GM21619 (cell line): Measurements from ENCODE around the gene OXCT1.
"Not testable (repeated sequence)": the region's sequence is repeated elsewhere in the genome, so short reads cannot be mapped to it uniquely, and the experiment has no call there.

Experiments used
- ATAC-seq: cut with Tn5 transposase; IDR thresholded peaks from one replicate; pipeline ENCODE4 v1.9.1; 2021; ENCODE audit not compliant: unreplicated experiment

The OXCT1 gene

GRCh38 chr5:41874512-41875060 lies 4.4 kb upstream of the OXCT1 start:
- ATAC-seq = no peak

- ATAC-seq = no peak
Measured at GRCh38 chr5:41871852-41872251, 1.6 kb upstream of the OXCT1 start.

- ATAC-seq = no peak
Measured at GRCh38 chr5:41870627-41871048, 413 bp upstream of the OXCT1 start.

DNA sequence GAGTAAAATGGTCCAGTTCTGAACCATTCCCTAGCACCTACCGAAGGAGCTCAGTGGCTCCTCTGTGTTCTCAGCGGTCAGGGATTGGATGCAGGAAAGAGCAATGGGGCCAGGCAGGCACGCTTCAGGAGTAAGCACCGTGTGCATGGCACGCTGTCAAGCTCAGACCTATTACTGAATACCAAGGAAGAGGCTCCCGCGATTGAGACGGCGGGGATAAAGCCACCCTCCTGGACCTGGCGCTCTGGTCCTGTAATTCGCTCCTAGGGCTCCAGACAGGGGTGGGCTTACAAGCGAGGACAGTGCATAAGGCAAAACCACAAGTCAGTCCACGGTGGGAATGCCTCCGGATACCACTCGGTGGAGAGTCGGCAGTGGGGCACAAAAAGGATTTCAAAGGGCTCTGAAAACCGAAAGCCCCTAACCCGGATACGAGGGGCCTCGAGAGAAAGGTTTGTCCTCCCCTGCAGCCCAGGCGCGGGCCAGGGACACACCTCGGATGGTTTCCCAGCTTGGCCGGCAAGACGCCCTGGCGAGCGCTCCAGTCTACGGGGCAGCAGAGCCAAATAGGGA lies 988 bp downstream of the OXCT1 start:
- ATAC-seq = peak; percentile 1

- peak; percentile 67 for ATAC-seq
Measured at GRCh38 chr5:41863871-41864486, 6.2 kb downstream of the OXCT1 start.

DNA sequence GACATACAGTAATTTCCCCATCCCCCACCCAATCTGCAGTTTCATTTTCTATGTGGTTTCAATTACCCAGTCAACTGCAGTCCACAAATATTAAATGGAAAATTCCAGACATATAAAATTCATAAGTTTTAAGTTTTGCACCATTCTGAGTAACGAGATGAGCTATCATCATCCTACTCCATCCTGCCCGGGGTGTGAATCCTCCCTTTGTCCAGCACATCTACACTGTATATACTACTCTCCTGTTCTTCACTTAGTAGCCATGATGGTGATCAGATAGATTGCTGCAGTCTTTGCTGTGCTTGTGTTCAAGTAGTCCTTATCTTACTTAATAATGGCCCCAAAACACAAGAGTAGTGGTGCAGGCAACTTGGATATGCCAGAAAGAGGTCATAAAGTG lies 11.3 kb downstream of the OXCT1 start:
- no peak for ATAC-seq

DNA sequence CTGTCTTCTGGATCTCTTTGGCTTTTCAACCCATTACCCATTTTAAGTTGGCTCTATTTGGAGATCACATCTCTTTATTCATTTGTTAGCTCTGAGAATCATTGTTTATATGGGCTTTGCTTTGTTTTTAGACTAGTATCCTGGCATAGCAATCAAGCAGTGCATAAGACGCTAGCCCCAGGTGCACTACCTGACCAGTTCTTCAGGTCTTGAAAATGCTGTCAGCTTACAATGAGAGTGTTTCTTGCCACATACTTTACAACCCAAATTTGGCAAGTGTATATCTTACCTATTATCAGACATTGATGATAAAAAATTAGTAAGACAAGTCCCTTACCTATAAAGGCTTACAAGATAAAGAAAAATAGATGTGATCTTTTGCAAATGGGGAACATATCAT lies 12.2 kb downstream of the OXCT1 start:
- ATAC-seq = no peak

DNA sequence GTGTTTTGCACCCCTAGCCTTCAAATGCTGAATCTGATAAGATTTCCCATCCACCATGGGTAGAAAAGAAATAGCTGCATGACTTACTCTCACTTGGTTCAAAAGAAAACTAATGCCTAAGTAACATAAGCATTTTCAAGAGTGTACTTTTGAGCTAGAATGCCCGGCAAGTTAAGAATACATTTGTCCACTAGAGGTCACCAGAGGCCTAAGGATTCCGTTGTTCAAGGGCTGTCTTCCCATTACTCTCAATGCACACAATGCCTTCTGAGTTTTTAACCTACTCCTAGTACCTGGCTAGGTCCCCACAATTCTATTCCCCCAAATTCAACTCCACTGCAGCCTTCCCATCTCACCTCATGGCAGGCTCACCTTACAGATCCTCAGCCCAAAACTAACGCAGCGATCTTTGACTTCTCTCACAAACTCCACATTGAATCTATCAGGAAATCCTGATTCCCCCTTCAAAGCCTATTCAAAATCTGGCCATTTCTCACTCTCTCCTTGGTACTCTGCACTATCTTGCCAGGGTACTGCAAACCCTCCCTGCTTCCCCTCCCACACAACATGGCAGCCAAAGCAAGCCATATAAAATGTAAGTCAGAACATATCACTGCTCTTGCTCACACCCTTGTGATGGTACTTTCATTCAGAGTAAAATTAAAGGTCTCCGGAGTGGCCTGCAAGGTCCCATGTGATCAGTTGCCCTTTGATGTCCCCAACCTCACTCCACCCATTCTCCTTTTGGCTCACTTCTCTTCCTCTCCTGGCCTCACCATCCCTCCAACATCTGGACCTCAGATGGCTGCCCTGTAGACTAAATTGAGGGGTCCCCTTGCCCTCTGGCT lies 13.4 kb downstream of the OXCT1 start:
- ATAC-seq = peak; percentile 94

GRCh38 chr5:41852293-41852692 lies 17.9 kb downstream of the OXCT1 start:
- ATAC-seq = no peak

- ATAC-seq = no peak
Measured at GRCh38 chr5:41851116-41851515, 19.1 kb downstream of the OXCT1 start.

DNA sequence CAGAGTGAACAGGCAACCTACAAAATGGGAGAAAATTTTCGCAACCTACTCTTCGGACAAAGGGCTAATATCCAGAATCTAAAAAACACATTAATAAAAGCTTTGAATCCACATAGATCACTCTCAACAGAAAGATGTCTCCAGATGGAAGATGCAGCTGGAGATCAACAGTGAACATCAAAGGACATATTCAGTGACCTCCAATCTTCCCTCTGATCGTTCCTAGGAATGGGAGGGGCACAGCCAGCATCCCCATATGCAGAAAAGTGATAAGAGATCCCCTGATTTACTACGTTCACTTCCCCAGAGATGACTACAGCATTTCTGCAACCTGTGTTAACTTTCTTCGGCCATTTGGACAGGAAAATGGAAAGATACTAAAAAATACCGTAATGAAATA lies 21.2 kb downstream of the OXCT1 start:
- no peak for ATAC-seq

DNA sequence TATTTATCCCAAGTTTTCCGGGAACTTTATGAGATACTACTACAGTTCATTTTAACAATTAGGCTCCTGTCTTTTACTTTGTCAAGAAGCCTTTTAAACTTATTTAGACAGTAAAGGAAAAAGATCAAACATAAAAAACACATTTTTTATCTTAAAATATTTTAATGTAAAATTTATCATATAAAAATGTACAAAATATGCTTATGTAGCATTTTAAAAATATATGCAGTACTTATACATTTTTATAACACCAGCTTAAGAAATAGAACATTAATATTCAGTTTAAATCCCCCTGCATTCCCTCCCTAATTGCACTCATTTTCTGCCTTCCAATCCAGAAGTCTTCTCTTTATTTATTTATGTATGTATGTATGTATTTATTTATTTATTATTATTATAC lies 24.5 kb downstream of the OXCT1 start:
- not testable (repeated sequence) for ATAC-seq

GRCh38 chr5:41844502-41844901 lies 25.7 kb downstream of the OXCT1 start:
- ATAC-seq = no peak

GRCh38 chr5:41843456-41844370 lies 26.5 kb downstream of the OXCT1 start:
- ATAC-seq = peak; percentile 57

- peak; percentile 84 for ATAC-seq
Measured at GRCh38 chr5:41842777-41843176, 27.4 kb downstream of the OXCT1 start.

DNA sequence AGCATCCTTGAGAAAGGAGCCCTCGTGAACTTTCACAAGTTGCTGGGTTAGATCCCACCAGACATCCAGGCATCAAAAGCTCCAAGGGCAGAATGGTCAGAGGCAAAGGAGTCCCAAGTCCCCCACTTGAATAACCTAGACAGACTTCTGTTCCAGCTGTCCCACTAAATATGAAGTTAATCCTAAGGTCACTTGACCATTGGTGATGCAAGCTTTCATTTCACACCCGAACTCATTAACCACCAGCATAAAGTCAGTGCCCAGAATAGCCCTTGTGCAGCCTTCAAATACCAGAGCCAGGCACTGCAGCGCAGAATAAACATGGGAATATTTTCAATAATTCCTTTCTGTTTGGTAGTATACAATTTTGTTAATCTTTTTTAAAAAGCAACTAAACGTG lies 28.9 kb downstream of the OXCT1 start:
- ATAC-seq = no peak

- ATAC-seq = no peak
Measured at GRCh38 chr5:41840251-41840650, 30.0 kb downstream of the OXCT1 start.

DNA sequence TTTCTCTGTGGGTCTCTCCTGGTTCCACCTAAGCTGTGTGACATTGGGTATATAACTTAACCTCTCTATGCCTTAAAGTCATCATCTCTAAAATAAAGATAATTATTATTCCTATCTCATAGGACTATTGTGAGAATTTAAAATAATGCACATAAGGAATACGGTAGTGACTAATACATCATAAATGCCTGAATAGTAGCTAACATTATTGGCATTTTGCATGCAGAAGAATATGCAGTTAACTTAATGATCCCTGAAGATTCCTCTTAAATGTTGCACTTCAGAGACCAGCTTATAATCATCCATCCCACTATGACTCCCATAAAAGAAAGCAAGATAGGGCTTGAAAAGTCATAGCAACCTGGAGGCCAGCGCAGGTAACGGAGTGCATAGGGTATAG lies 32.4 kb downstream of the OXCT1 start:
- no peak for ATAC-seq

- no peak for ATAC-seq
Measured at GRCh38 chr5:41835645-41836044, 34.6 kb downstream of the OXCT1 start.

DNA sequence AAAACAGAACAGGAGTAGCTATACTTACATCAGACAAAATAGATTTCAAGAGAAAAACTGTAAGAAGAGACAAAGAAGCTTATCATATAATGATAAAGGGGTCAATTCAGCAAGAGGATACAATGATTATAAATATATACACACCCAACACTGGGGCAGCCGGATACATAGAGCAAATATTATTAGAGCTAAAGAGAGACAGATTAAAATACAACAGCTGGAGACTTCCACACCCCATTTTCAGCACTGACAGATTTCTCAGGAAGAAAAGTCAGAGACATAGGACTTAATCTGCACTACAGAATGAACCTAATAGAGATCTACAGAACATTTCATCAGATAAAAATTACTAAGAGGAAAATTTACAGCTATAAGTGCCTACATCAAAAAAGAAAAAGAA lies 35.7 kb downstream of the OXCT1 start:
- no peak for ATAC-seq

DNA sequence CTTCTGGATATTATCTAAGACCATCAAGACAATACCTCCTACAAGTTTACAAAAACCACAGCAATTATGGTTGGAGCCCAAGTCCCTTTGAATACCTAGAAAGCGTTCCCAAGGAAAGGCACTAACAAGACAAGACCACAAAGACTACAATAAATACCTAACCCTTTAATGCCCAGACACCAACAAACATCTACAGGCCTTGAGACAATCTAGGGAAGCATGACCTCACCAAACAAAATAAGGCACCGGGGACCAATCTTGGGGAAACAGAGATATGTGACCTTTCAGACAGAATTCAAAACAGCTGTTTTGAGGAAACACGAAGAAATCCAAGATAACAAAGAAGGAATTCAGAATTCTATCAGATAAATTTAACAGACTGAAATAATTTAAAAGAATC lies 37.8 kb downstream of the OXCT1 start:
- ATAC-seq = no peak
